Panc1 (cell line): ENCODE data around the gene NPB. TPM values are rescaled to one million over a fixed set of nuclear protein-coding genes. Genes with fewer than 3 reads are reported as not detected.

Experiments used
- ATAC-seq: fragments of 200-7000 bp; cut with Tn5 transposase; 2 replicates; pipeline ENCODE4 v1.9.1; 2020; ENCODE audit warnings: mild to moderate bottlenecking, moderate library complexity
- BruUV-seq: library from RNA; stranded (reverse); fragments of 400-500 nt; replicated peaks from 2 replicates; lab custom pipeline; 2021; lab: Mats Ljungman, UMichigan
- CTCF ChIA-PET: fragments of 300-600 bp; sonication (Branson Sonifier 250); formaldehyde crosslinking; loops from one replicate; lab custom pipeline; 2022; ENCODE audit warnings: antibody characterized with exemption; lab: Charles Lee
- POLR2A ChIA-PET: fragments of 300-600 bp; sonication (Branson Sonifier 250); formaldehyde crosslinking; loops from one replicate; lab custom pipeline; 2022; ENCODE audit warnings: antibody characterized with exemption; lab: Charles Lee
- DNase-seq: peaks from one replicate; pipeline ENCODE4 v3.0.0-alpha.2; 2010; ENCODE audit warnings: low read depth, low spot score
- H3K27ac ChIP-seq: 2 replicates; pipeline ENCODE4 v1.5.1; 2011; ENCODE audit warnings: mild to moderate bottlenecking, low read length, inconsistent platforms
- H3K27me3 ChIP-seq: fragments of 200-500 bp; sonication (Bioruptor generic); 2 replicates; pipeline ENCODE4 v1.6.0; 2014; ENCODE audit warnings: low read length, inconsistent platforms; ENCODE audit not compliant: control insufficient read depth, insufficient read depth
- H3K36me3 ChIP-seq: fragments of 200-500 bp; sonication (Bioruptor generic); 2 replicates; pipeline ENCODE4 v1.5.1; 2014; ENCODE audit warnings: inconsistent platforms, mild to moderate bottlenecking, low read length, moderate library complexity; ENCODE audit not compliant: control insufficient read depth, insufficient read depth
- H3K4me1 ChIP-seq: 2 replicates; pipeline ENCODE4 v1.5.1; 2011; ENCODE audit warnings: inconsistent platforms, mild to moderate bottlenecking, low read length, moderate library complexity; ENCODE audit not compliant: control insufficient read depth, insufficient read depth
- H3K4me3 ChIP-seq, 2 experiments: 2 replicates each; pipeline ENCODE4 v1.5.1; 2011 to 2012; ENCODE audit warnings: low read depth in 2 of 2, low read length in 2 of 2, mild to moderate bottlenecking in 2 of 2, inconsistent platforms in 1 of 2, moderate library complexity in 1 of 2
- H3K9me3 ChIP-seq: fragments of 200-500 bp; sonication (Bioruptor generic); 2 replicates; pipeline ENCODE4 v1.5.1; 2014; ENCODE audit warnings: low read depth, mild to moderate bottlenecking, inconsistent platforms, low read length, moderate library complexity; ENCODE audit not compliant: control insufficient read depth, insufficient read depth
- CTCF ChIP-seq: fragments of 450-650 bp; IDR thresholded peaks from 2 replicates; pipeline ENCODE4 v1.5.1; 2017; ENCODE audit warnings: mild to moderate bottlenecking
- POLR2AphosphoS5 ChIP-seq: IDR thresholded peaks from 2 replicates; pipeline ENCODE4 v1.6.1; 2012; ENCODE audit warnings: mild to moderate bottlenecking, low read depth, low read length, moderate library complexity
- REST ChIP-seq, 2 experiments: IDR thresholded peaks; 2 replicates each; pipeline ENCODE4 v1.6.1; 2011 to 2012; ENCODE audit warnings: low read depth in 2 of 2, control low read depth in 1 of 2, low read length in 1 of 2, mild to moderate bottlenecking in 1 of 2, moderate library complexity in 1 of 2; ENCODE audit not compliant: insufficient read depth in 1 of 2
- SIN3A ChIP-seq: IDR thresholded peaks from 2 replicates; pipeline ENCODE4 v1.6.1; 2012; ENCODE audit warnings: low read depth, mild to moderate bottlenecking, low read length, moderate library complexity, borderline replicate concordance; ENCODE audit not compliant: insufficient read depth
- TCF7L2 ChIP-seq: IDR thresholded peaks from 2 replicates; pipeline ENCODE4 v1.6.1; 2011; ENCODE audit warnings: mild to moderate bottlenecking, low read depth, low read length, inconsistent platforms
- in situ Hi-C: cut with HindIII; loops from 2 replicates; pipeline ENCODE4 v1.10.0; 2016; ENCODE audit warnings: low sequenced_read_pairs, low pct_unique_long_range_greater_than_20kb
- intact Hi-C: fragments of 100-400 bp; cut with micrococcal nuclease; formaldehyde crosslinking; loops from one replicate; pipeline ENCODE4 v1.10.0; 2022; ENCODE audit not compliant: unreplicated experiment
- total RNA-seq: library from RNA; stranded (reverse); gene quantifications from one replicate; pipeline ENCODE4 v1.2.1, GENCODE V29; 2021; ENCODE audit not compliant: unreplicated experiment

Gene NPB
- total RNA-seq, 1 experiment from 2014 or later: 3.9 TPM

- no peaks in the 10 kb centered on the region for H3K27me3 ChIP-seq
- H3K4me1 ChIP-seq: peaks cover 2% of the 10 kb centered on the region; the same call in 1 of the 2 replicates
- TF ChIP-seq POLR2AphosphoS5 (no peak), CTCF (no peak), REST (IDR thresholded peaks at IDR 0.05; ENCODE audit: insufficient read depth in 1 of 2, low read depth in 2 of 2, low read length in 1 of 2) (no peak), SIN3A (no peak), TCF7L2 (no peak)
- in situ Hi-C loops: no loop called here
- intact Hi-C loops: no loop called here
- H3K27ac ChIP-seq: no peak overlapping the region
- DNase-seq (no peak), ATAC-seq (no peak)
- peaks cover 3% of the 10 kb centered on the region; the same call in 1 of the 2 replicates for H3K36me3 ChIP-seq
- H3K9me3 ChIP-seq: no peaks in the 10 kb centered on the region
- CTCF ChIA-PET: no interaction called here
- no peak overlapping the region for H3K4me3 ChIP-seq
- POLR2A ChIA-PET: no interaction called here
- BruUV-seq: no TSS peak
Observed at GRCh38 chr17:81940538-81941483, 38.8 kb downstream of the NPB start.

GRCh38 chr17:81941484-81942166 lies 39.6 kb downstream of the NPB start:
- H3K4me1 ChIP-seq: no peaks in the 10 kb centered on the region
- no TSS peak for BruUV-seq
- intact Hi-C loops (no loop called here), in situ Hi-C loops (no loop called here)
- TF ChIP-seq SIN3A: no peak
- TF ChIP-seq POLR2AphosphoS5: no peak
- no peak for TF ChIP-seq CTCF
- TF ChIP-seq REST (IDR thresholded peaks at IDR 0.05; ENCODE audit: insufficient read depth in 1 of 2, low read depth in 2 of 2, low read length in 1 of 2): no peak
- TF ChIP-seq TCF7L2: no peak
- ChIA-PET CTCF (no interaction called here), POLR2A (no interaction called here)
- no peak overlapping the region for H3K27ac ChIP-seq
- H3K36me3 ChIP-seq: peaks cover 3% of the 10 kb centered on the region; the same call in 1 of the 2 replicates
- no peak overlapping the region for H3K4me3 ChIP-seq
- DNase-seq (no peak), ATAC-seq (no peak)
- no peaks in the 10 kb centered on the region for H3K27me3 ChIP-seq
- no peaks in the 10 kb centered on the region for H3K9me3 ChIP-seq
